Activated T-cell treated with anti-CD3 and anti-CD28 coated beads for 4 hours (primary cell): ENCODE results near the gene SHMT1.
"Not testable (repeated sequence)": the region's sequence is repeated elsewhere in the genome, so short reads cannot be mapped to it uniquely, and the experiment has no call there.

Experiments
- DNase-seq: peaks from one replicate; pipeline ENCODE4 v3.0.0-alpha.2; 2020

SHMT1 gene

DNA sequence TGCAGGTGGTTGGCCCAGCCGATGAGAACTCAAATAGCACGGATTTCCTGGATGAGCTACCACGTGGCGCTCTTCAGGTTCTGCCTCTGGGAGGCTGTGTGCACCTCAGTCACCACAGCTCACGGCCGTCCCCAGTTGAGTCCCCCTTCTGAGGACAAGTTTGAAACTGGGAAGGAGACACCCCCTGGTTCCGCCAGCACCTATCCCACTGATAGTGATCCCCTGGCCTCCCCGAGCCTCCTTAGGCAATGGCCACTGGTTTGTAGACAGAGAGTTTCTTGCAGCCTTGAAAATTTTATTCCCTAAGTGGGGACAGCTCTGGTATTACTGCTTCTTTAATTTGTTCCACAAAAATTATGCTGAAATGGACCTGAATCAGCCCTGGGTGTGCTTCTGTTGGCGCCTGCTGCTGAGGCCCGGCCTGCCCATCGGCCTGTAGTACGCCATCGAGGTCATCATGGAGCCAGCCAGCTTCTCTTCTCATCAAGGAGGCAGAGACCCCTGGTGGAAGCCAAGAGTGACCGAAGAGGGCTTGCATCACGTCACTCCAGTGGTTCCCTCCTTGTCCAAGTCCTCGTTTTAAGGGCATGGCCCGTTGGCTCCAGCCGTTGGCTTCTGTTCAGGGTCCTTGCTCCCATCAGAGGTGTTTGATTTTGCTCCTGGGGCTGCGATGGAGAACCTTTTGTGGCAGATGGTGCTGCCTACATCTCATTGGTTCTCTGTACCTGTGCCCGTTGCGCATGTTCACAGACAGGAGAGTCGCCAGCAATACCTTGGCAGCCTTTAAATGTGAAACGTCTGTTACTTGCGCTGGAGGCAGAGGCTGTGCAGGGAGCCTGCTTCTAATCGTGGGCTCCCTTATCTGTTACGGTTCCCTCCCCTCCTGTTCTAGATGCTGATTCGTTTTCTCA, 39.0 kb downstream of the SHMT1 start:
- no peak for DNase-seq

DNA sequence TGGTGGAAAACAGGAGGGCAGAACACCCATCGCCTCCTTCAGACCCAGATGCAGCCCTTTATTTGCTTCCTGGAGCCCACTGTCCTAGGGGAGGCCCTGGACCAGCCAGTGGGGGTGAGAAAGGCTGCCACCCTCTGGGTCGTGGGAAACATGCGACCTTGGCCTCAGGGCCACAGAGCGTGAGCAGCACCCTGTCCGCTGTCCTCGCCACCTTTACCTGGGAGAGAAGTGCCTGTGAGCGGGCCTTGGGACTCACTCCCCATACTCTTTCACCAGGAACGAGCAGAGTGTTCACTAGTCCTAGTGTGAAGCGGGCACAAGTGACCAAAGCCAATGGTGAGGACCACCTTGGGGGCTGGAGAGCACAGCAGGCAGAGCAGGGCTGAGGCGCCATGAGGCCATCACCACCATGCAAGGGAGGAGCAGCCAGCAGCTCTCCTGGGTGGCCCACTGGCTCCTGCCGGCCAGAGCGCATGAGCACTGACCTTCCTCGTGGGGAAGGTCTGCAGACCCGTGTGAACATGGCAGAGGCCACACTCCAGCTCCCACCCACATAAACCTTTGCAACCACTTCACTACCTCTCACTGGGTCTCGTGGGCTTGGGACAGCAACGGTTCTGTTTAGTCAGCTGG, 39.7 kb downstream of the SHMT1 start:
- DNase-seq = no peak

GRCh38 chr17:18323007-18323406, 40.3 kb downstream of the SHMT1 start:
- no peak for DNase-seq

GRCh38 chr17:18322522-18322921, 40.8 kb downstream of the SHMT1 start:
- DNase-seq = no peak

DNA sequence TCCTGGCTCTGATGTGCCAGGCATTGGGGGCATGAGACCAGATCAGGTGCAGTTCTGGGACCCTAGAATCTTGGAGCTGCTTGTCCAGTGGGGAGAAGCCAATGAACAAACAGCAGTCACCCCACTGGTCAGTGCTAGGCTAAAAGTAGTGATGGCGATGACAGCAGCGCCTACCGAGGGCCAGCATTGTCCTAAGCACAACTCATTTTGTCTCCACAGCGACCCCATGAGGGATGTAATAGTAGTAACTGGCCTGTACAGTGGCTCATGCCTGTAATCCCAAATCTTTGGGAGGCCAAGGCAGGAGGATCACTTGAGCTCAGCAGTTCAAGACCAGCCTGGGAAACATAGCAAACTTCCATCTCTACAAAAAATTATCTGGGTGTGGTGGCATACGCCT, 42.0 kb downstream of the SHMT1 start:
- DNase-seq = no peak

- no peak for DNase-seq
Measured at GRCh38 chr17:18320301-18320700, 43.0 kb downstream of the SHMT1 start.

- DNase-seq = no peak
Measured at GRCh38 chr17:18319604-18320256, 43.6 kb downstream of the SHMT1 start.

DNA sequence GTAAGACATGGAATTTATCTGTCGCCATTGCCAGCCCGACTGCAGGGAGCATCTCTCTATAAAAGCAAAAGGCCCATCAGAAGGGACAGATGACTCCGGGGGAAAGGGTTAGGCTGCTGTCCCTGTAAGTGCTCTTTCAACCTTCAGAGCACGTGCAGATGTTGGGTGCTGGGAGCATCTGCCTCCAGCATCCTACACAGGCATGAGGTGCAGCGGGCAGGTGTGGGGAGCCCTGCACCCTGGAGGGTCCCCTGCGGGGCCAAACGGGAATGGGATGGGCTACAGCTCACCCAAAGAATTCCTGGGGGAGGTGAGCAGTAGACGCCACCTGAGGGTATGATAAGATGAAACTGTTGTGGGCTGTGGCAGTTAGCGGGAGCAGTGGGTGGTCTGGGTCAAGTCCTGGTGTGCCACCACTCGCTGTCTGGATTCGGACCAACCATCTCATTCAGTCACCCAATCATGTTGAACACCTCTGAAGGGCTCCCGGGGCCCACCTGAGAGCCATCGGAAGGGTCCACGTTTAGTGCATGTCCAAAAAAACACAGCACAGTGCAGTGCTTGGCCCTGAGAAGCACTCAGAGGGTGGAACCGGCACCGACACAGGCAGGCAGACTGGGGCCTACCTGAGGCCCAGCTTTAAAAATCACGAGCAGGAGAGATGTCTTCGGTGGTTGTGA, 44.4 kb downstream of the SHMT1 start:
- DNase-seq = no peak

DNA sequence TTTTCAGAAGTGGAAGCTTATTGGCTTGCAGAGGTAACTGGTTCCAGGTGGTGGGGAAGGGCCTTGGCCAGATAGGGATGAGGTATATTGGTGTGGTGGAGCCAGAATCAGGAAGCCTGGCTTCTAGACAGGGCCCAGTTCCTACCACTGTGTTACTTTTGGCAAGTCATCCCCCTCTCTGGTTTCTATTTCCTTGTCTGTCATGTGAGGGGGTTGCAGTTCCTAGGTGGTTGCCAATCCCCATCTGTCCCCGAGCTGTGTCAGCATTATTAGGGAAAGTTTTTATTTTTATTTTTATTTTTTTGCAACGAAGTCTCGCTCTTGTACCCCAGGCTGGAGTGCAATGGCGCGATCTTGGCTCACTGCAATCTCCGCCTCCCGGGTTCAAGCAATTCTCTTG, 45.2 kb downstream of the SHMT1 start:
- no peak for DNase-seq

DNA sequence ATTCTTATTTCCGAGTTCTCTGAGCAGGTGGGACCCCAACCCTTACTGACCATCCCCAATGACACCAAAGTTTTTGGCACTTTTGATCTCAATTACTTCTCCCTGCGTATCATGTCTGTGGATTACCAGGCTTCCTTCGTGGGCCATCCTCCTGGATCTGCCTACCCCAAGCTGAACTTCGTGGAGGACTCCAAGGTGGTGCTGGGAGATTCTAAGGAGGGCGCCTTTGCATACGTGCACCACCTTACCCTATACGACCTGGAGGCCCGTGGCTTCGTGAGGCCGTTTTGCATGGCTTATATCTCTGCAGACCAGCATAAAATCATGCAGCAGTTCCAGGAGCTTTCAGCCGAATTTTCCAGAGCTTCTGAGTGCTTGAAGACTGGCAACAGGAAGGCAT, 47.4 kb downstream of the SHMT1 start:
- DNase-seq = no peak

- DNase-seq = no peak
Measured at GRCh38 chr17:18315562-18315922, 47.8 kb downstream of the SHMT1 start.

- DNase-seq = peak; percentile 99
Measured at GRCh38 chr17:18314731-18315561, 48.4 kb downstream of the SHMT1 start, which contains the start of the genes SMCR8 and TOP3A. SMCR8 (plus strand) TSS chr17:18315293; CDS start chr17:18315790, 497 bp downstream. TOP3A (minus strand) TSS chr17:18314994; CDS start chr17:18314778, 216 bp downstream.

DNA sequence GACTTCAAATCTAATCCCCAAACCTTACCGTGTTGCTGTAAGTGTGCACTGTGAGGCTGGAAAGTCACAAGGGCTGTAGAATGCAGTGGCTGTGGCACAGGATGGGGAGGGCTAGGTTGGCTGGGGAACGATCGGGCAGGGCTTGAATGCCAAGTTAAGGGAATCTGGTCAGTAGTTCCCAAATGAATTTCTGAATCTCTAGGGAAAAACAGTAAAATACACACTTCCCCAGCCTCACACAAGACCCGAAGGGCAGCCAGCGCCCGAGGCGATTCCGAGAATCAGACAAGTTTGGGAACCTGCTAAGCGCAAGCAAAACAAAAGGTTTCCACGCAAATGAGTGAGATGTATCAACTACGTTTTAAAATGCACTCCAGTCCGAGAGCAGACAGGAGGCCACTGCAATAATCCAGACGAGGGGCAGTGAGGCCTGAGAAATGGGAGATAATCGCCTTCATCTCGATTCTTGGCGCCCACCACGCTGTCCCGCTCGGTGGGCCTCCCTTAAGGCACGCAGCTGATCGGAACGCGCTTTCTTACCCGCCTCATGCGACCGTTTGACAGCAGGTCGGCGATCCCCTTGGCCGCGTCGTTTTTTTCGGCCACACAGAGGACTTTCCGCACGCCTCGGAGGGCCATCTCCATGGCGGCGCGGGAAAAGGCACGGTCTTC, 49.2 kb downstream of the SHMT1 start:
- DNase-seq = peak; percentile 7

GRCh38 chr17:18309202-18309601, 54.1 kb downstream of the SHMT1 start:
- no peak for DNase-seq

GRCh38 chr17:18303206-18303605, 60.1 kb downstream of the SHMT1 start:
- not testable (repeated sequence) for DNase-seq

- DNase-seq = no peak
Measured at GRCh38 chr17:18300725-18301480, 62.4 kb downstream of the SHMT1 start.

DNA sequence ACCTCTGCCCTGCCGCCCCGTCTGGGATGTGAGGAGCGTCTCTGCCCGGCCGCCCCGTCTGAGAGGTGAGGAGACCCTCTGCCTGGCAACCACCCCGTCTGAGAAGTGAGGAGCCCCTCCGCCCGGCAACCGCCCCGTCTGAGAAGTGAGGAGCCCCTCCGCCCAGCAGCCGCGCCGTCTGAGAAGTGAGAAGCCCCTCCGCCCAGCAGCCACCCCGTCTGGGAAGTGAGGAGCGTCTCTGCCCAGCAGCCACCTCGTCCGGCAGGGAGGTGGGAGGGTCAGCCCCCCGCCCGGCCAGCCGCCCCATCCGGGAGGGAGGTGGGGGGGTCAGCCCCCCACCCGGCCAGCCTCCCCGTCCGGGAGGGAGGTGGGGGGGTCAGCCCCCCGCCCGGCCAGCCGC, 65.3 kb downstream of the SHMT1 start:
- not testable (repeated sequence) for DNase-seq

GRCh38 chr17:18291718-18292540, 71.4 kb downstream of the SHMT1 start:
- no peak for DNase-seq

GRCh38 chr17:18285296-18285695, 78.1 kb downstream of the SHMT1 start:
- no peak for DNase-seq

DNA sequence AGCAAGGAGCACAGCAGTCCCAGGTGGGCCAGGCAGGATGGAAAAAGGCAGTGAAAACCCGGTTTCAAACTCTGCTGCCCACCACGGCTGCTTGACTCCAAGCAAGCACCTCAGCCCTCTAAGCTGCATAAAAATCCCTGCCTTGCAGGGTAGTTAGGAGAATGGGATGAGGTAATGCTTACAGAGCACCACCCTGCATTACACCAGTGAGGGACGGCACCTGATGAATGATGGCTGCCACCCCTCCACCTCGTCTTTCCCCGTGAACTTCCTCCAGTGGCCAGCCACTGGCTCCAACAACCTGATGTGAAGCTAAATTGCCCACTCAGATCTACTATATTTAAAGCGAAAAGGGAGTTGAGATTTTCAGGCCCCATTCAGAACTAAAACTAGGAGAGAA, 81.6 kb downstream of the SHMT1 start:
- no peak for DNase-seq
